ENCODE results near the gene TMA7B.

DNA sequence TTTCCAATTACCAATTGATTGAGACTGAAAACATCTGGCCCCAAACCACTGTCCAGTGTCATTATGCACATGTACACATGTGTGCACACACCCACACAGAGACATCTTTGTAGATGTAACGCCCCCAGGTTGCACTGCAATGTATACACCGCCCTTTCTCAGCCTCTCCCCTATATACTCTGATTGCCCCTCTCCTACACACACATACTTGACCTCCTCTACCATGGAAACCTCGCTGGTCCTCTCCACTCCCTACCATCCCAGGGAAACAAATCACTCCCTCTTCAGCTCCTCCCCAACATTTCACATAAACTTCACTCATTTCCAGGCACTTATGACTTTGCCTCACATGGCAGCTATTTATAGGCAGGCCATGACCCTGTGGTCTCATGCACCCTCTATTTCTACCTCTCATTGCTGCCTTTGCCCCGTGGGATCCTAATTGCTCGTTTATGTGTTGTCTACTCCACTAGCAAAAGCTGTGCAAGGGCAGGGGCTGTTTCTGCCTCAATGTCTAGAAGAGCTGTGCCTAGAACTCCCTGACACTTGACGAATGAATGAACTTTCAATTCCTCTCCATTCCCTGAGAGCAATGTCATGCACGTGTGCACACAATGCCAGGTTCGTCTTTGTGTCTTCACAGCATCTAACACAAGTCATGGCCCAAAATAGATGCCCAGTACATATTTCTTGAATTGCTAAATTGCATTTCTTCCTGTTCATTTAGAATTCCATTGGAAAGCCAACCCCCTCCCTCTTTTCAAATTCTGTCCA is 10.0 kb upstream of the TMA7B start:
- no peak for TF ChIP-seq EZH2phosphoT487 (IDR thresholded peaks at IDR 0.05)
- TF ChIP-seq, protein P1, sequence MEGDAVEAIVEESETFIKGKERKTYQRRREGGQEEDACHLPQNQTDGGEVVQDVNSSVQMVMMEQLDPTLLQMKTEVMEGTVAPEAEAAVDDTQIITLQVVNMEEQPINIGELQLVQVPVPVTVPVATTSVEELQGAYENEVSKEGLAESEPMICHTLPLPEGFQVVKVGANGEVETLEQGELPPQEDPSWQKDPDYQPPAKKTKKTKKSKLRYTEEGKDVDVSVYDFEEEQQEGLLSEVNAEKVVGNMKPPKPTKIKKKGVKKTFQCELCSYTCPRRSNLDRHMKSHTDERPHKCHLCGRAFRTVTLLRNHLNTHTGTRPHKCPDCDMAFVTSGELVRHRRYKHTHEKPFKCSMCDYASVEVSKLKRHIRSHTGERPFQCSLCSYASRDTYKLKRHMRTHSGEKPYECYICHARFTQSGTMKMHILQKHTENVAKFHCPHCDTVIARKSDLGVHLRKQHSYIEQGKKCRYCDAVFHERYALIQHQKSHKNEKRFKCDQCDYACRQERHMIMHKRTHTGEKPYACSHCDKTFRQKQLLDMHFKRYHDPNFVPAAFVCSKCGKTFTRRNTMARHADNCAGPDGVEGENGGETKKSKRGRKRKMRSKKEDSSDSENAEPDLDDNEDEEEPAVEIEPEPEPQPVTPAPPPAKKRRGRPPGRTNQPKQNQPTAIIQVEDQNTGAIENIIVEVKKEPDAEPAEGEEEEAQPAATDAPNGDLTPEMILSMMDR (IDR thresholded peaks at IDR 0.05) = no peak
